ENCODE measurements around the gene TBCD.
"Not testable (repeated sequence)": the region's sequence is repeated elsewhere in the genome, so short reads cannot be mapped to it uniquely, and the experiment has no call there.

The TBCD gene

DNA sequence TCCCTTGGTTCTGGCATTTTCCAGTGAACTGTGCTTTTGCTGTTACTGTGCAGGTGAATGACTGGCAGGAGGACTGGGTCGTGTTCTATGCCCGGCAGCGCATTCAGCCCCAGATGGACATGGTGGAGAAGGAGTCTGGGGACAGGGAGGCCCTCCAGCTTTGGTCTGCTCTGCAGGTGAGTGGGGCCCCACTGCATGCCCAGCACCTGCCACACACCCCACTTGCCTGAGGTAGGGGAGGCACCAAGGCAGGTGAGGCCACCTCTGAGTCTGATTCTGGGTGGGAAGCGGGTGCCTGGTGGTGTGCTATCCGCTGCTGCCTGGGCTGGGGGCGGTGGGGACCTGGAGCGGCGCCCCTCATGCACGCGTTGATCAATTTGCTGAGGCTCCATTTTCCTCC, 25.4 kb upstream of the TBCD start:
- DNase-seq: no peak

GRCh38 chr17:82729479-82730260, 22.2 kb upstream of the TBCD start:
- no peak for DNase-seq

DNA sequence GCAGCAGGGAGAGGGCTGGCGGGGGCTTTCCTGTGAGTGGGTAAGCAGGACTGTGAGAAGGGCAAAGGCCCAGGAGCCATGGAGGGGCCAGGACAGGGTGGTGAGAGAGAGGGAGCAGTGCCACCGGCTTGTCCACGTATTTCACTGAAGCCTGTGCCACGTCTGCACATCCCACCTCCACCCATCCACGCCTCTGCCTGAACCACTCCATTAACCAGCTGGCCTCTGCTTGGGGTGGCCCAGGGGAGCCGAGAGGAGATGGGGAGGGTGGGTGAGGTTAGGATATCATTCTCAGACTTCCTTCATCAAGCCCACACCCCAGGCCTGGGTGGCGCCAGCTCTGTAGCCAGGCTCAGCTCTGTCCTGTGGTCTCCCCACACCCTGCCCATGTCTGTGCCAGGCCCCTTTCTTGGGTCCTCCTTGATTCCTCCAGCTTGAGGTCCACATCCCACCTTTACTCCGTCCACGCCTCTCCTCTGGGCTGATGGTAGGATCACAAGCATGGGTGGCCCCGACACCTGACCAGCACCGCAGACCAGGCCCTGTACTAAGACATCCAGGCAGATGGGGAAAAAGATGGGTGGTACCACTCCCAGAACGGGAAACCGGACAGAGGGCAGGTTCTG, 19.6 kb upstream of the TBCD start:
- no peak for DNase-seq

DNA sequence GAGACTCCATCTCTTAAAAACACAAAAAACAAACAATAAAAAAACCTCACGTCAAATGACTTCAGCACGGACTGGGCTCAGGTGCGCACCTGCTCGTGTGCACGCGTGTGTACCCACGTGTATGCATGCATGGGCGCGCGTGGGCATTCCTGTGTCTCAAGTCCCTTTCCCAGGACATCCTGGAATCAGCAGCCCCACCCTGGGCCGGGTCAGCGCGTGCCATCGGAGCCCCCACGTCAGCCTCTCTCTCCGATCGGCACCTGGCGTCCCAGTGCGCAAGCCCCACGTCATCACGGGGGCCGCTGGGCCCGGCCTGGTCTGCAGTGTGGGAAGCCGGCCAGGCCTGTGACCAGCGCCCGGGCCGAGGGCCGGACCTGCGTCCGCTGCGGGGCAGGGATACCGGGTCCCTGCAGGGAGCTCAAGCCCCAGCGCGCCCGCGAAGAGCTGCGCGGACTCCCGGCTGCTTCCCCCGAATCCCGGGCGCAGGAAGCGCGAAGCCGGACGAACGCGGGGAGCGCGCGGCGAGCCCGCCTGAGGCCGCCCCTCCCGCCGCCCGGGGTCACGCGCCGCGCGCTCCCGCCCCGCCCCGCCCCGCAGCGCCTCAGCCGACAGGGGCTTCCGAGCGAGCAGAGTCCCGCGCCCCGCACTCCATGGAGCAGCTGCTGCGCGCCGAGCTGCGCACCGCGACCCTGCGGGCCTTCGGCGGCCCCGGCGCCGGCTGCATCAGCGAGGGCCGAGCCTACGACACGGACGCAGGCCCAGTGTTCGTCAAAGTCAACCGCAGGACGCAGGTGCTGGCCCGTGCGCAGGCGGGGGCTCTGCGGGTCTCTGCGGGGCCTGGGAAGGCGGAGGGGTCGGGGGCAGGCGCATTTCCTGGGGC, 16.6 kb upstream of the TBCD start, which contains the start of gene FN3K:
FN3K (plus strand) TSS at position 629 of the 880 bp plus-strand sequence; CDS start at position 651, 22 bp downstream.
- DNase-seq: peak in 47 of 51 donors; percentile 16 to 92 (median 75)

DNA sequence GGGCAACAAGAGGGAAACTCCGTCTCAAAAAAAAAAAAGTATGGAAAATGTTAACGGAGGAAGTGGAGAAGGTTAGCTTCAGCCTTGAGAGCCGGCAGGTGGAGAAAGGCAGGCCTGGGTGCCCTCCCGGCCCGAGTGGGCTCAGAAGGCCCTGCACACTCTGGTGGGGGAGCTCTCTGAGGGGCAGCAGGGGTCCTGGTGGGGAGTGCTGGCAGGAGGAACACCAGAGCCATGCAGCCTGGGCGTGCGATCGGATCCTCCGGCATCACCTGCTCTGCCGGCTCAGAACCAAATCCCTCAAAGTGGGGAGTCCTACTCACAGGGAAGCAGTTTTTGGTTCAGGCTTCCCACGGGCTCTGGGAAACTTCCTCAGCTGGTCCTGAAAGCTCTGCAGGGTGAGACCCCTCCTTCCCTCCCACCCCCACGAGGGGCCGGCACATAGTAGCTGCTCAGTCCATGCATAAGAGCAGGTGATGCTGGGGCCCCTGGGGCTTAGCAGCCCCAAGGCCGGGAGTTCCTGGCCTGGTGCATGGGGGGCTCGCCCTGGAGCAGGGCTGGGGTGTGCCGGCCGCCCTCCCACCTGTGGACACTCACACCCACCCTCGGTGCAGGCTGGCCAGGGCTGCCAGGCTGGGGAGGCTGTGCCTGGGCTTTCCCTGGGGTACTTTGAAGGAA, 15.2 kb upstream of the TBCD start:
- peak in 2 of 51 donors; percentile 27 to 29 for DNase-seq

GRCh38 chr17:82737967-82738877, 13.6 kb upstream of the TBCD start:
- peak in 50 of 51 donors; percentile 22 to 97 (median 90) for DNase-seq

- no peak for DNase-seq
These were observed 10.7 kb upstream of the TBCD start for GRCh38 chr17:82740906-82741759.

- no peak for DNase-seq
These were observed 8.3 kb upstream of the TBCD start for GRCh38 chr17:82743344-82744219.

GRCh38 chr17:82744736-82745135, 7.1 kb upstream of the TBCD start:
- DNase-seq: not testable (repeated sequence)

GRCh38 chr17:82745524-82745923, 6.3 kb upstream of the TBCD start:
- no peak for DNase-seq

- DNase-seq: no peak
These were observed 3.1 kb upstream of the TBCD start for GRCh38 chr17:82748756-82749155.

DNA sequence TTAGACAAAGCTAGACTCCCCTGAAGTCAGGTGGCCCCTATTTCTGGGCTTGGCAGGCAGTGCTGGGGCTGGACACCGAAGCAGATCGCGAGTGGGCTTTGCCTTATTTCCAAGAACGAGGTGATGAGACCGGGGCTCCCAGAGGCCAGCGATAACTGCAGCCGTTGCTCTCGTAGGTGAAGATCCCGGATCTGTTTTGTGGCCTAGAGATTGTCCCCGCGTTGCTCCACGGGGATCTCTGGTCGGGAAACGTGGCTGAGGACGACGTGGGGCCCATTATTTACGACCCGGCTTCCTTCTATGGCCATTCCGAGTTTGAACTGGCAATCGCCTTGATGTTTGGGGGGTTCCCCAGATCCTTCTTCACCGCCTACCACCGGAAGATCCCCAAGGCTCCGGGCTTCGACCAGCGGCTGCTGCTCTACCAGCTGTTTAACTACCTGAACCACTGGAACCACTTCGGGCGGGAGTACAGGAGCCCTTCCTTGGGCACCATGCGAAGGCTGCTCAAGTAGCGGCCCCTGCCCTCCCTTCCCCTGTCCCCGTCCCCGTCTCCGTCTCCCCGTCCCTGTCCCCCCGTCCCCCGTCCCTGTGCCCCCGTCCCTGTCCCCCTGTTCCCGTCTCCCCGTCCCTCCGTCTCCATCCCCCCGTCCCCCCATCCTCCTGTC, 1.5 kb upstream of the TBCD start:
- peak in 1 of 51 donors; percentile 2 for DNase-seq

DNA sequence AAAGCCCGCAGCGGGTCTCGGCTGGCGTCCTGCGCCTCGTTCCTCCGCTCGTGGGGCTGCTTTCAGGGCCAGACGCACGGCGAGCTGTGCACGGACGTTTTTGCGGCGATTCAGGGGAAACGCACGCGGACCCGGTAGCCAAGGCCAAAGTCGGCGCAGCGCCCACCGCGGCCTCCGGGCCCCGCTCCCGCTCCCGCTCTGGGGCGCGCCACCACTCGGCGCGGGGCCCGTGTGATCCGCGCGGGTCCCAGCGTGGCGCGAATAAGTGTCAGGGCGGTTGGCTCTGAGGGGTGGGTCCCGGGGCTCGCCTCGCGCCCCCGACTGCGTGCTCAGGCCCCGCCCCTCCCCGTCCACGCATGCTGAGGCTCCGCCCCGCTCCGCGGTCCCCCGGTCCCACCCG, 694 bp upstream of the TBCD start:
- no peak for DNase-seq

DNA sequence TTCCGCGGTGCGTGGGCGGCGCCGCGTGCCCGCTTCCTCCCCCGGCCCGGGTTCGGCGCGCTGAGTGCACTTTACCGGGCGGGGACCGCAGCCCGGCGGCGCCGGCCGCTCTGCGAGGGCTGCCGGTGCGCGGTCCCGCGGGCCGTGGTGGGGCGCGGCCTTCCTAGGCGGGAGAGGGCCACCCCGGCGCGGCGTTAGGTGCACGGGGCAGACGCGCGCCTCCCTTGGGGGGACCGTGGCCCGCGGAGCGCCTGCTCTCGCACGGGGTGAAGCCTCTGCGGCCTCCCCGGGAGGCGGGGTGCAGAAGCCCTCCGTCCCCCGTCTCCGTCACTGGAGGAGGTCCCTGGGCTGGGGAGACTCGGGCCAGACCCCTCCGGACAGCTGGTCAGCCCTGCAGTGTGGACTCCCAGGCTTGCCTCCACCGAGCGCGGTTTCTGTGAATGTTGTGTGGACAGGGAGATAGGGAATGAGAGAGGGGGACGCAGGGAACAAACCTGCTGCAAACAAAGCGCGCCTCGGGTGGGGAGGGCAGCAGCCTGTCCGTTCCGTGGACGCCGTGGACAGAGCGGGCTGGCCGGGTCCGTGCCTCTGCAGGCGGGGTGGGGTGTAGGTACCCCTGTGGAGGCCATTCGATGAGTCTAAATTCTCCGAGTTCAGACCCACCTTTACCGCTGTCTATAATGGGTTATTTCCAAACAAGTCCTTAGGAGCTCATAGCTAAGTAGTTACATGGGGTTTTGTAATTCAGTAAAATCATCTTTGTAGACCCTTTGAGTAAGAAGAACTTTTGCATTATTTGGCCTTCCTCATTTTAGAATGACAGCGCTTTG, 721 bp downstream of the TBCD start:
- peak in 4 of 51 donors; percentile 7 to 56 (median 52) for DNase-seq

GRCh38 chr17:82753201-82753464, 1.3 kb downstream of the TBCD start:
- DNase-seq: no peak

DNA sequence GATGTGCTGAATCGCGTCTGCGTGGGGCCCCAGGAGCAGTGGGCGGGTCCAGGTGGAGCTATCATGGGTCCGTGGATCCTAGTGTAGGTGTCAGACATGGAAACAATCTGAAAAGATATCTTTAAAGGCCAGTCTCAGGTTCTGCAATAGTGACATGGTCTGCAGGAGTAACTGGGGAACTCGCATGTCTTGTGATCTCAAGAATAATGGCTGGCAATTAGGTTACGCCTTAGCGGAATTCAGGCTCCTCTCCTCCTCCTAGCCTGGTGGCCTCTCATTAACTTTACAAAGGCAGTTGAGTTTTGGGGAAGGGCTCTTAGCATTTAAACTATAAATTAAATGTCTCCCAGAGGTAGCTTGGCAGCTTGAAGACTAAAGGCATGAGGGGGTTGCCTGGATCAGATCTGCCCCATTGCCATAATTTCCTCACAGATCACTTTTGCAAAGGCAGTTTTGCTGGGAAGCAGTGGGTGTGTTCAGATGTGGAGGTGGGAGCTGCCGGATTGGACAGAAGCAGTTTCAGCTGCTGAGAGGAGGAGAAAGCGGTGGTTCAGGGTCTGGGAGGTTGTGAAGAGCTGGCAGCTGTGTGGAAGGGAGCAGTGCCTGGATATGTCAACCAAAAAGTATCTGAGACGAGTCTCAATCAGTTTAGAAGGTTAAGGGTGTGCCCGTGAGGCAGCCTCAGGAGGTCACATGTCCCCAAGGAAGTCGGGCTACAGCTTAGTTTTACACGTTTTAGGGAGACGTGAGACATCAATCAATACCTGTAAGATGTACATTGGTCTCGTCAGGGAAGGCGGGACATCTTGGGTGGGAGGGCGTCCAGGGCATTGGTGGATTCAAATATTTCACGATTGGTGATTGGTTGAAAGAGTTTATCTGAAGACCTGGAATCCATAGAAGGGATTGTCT, 2.7 kb downstream of the TBCD start:
- peak in 2 of 51 donors; percentile 26 to 77 for DNase-seq
